Endothelial cell of umbilical vein (primary cell): ENCODE results near the gene SORCS2. TPM values are rescaled to one million over a fixed set of nuclear protein-coding genes. Genes with fewer than 3 reads are reported as not detected.

ENCODE experiments used
- BruUV-seq: library from RNA; stranded (reverse); fragments of 400-500 nt; replicated peaks from 2 replicates; lab custom pipeline; 2021; lab: Mats Ljungman, UMichigan
- CTCF ChIA-PET: fragments of 300-600, 350-600 bp; sonication (Branson Sonifier 250); formaldehyde crosslinking; loops from one replicate; lab custom pipeline; 2021; ENCODE audit warnings: antibody characterized with exemption, inconsistent platforms; lab: Charles Lee
- POLR2A ChIA-PET: fragments of 300-600, 350-600 bp; sonication (Branson Sonifier 250); formaldehyde crosslinking; loops from one replicate; lab custom pipeline; 2021; ENCODE audit warnings: antibody characterized with exemption, inconsistent platforms; lab: Charles Lee
- DNase-seq: peaks from one replicate; pipeline ENCODE4 v3.0.0-alpha.2; 2011; ENCODE audit warnings: low read depth, low spot score
- FAIRE-seq: peaks from 2 replicates; lab custom pipeline; 2011; peaks lifted over from hg19 to GRCh38; lab: Jason Lieb, UNC
- H2AFZ ChIP-seq: 2 replicates; pipeline ENCODE4 v1.6.0; 2012; ENCODE audit warnings: low read depth, low read length, control low read depth, inconsistent platforms
- H3K27ac ChIP-seq: 2 replicates; pipeline ENCODE4 v1.5.1; 2011; ENCODE audit warnings: low read depth, mild to moderate bottlenecking, control low read depth, low read length, moderate library complexity; ENCODE audit not compliant: insufficient read depth
- H3K27me3 ChIP-seq, 2 experiments: 2 replicates each; pipeline versions ENCODE4 v1.6.0 to v1.6.1; 2011; ENCODE audit warnings: low read length in 2 of 2, mixed read lengths in 1 of 2; ENCODE audit not compliant: control insufficient read depth in 2 of 2, insufficient read depth in 2 of 2
- H3K36me3 ChIP-seq, 2 experiments: 2 replicates in 1 of 2; 3 replicates in 1 of 2; pipeline ENCODE4 v1.5.1; 2011; ENCODE audit warnings: low read length in 2 of 2, mild to moderate bottlenecking in 1 of 2, moderate library complexity in 1 of 2; ENCODE audit not compliant: control insufficient read depth in 2 of 2, insufficient read depth in 2 of 2; ENCODE audit errors: extremely low read depth in 1 of 2
- H3K4me1 ChIP-seq: 3 replicates; pipeline ENCODE4 v1.5.1; 2011; ENCODE audit warnings: mild to moderate bottlenecking, low read length; ENCODE audit not compliant: control insufficient read depth, insufficient read depth; ENCODE audit errors: extremely low read depth
- H3K4me2 ChIP-seq: 2 replicates; pipeline ENCODE4 v1.6.1; 2011; ENCODE audit warnings: low read length, control low read depth, mixed read lengths; ENCODE audit not compliant: insufficient read depth
- H3K4me3 ChIP-seq, 3 experiments: fragments of 200-600 bp in 1 of 3; sonication (generic), shearing (Covaris generic) in 1 of 3; replicated peaks in 1 of 3; 2 replicates each; pipeline ENCODE4 v1.5.1; 2011 to 2016; ENCODE audit warnings: control low read depth in 3 of 3, low read length in 3 of 3, mild to moderate bottlenecking in 2 of 3, inconsistent platforms in 1 of 3, low read depth in 1 of 3, moderate library complexity in 1 of 3; ENCODE audit not compliant: insufficient read depth in 1 of 3
- H3K79me2 ChIP-seq: 2 replicates; pipeline ENCODE4 v1.6.0; 2012; ENCODE audit warnings: low read length, inconsistent platforms; ENCODE audit not compliant: control insufficient read depth, insufficient read depth
- H3K9ac ChIP-seq: replicated peaks from 2 replicates; pipeline ENCODE3; 2011; ENCODE audit warnings: low read length, control low read depth; ENCODE audit not compliant: insufficient read depth; ENCODE audit errors: extremely low read depth
- H3K9me1 ChIP-seq: replicated peaks from 3 replicates; pipeline ENCODE4 v1.6.0; 2011; ENCODE audit warnings: mild to moderate bottlenecking, low read length; ENCODE audit not compliant: control insufficient read depth, insufficient read depth; ENCODE audit errors: extremely low read depth
- H3K9me3 ChIP-seq: replicated peaks from 2 replicates; pipeline ENCODE4 v1.5.1; 2012; ENCODE audit warnings: low read length, inconsistent platforms; ENCODE audit not compliant: control insufficient read depth, insufficient read depth
- H4K20me1 ChIP-seq: replicated peaks from 2 replicates; pipeline ENCODE3; 2011; ENCODE audit warnings: mild to moderate bottlenecking, low read length; ENCODE audit not compliant: control insufficient read depth, insufficient read depth; ENCODE audit errors: extremely low read depth
- EZH2 ChIP-seq: IDR thresholded peaks from 2 replicates; pipeline ENCODE4 v1.6.1; 2012; ENCODE audit warnings: borderline replicate concordance, low read depth, mild to moderate bottlenecking, moderate library complexity, low read length, inconsistent platforms; ENCODE audit not compliant: severe bottlenecking
- FOS ChIP-seq: IDR thresholded peaks from 2 replicates; pipeline ENCODE4 v1.6.1; 2011; ENCODE audit warnings: mild to moderate bottlenecking, low read length, moderate library complexity, borderline replicate concordance; ENCODE audit not compliant: insufficient read depth
- GATA2 ChIP-seq: IDR thresholded peaks from 2 replicates; pipeline ENCODE4 v1.7.0; 2011; ENCODE audit warnings: low read depth, mild to moderate bottlenecking, moderate library complexity, mixed read lengths, low read length; ENCODE audit not compliant: insufficient read length, insufficient read depth
- JUN ChIP-seq: IDR thresholded peaks from 2 replicates; pipeline ENCODE4 v1.6.1; 2011; ENCODE audit warnings: borderline replicate concordance, low read depth; ENCODE audit not compliant: insufficient read length, insufficient read depth
- MYC ChIP-seq: IDR thresholded peaks from one replicate; pipeline ENCODE4 v1.6.1; 2011; ENCODE audit warnings: mild to moderate bottlenecking, low read depth, low read length
- POLR2A ChIP-seq: IDR thresholded peaks from 2 replicates; pipeline ENCODE4 v1.6.1; 2012; ENCODE audit warnings: low read depth, mild to moderate bottlenecking, control low read depth, low read length
- POLR2AphosphoS5 ChIP-seq: IDR thresholded peaks from 2 replicates; pipeline ENCODE4 v1.6.1; 2012; ENCODE audit warnings: low read depth, mild to moderate bottlenecking, control low read depth, low read length, moderate library complexity; ENCODE audit not compliant: insufficient read depth
- dilution Hi-C: fragments of 300-500 bp; cut with MboI; formaldehyde crosslinking; loops from one replicate; pipeline ENCODE4 v1.15.0; 2019; ENCODE audit warnings: low sequenced_read_pairs; ENCODE audit not compliant: extremely low pct_ligation_motif_present
- intact Hi-C: fragments of 100-400 bp; cut with micrococcal nuclease; formaldehyde crosslinking; loops from one replicate; pipeline ENCODE4 v1.10.0; 2022
- polyA plus RNA-seq, 4 experiments: library from polyadenylated mRNA; depleted of rRNA in 3 of 4; stranded (reverse) in 3 of 4; unstranded in 1 of 4; fragments of >200 nt; gene quantifications; 2 replicates each; pipeline versions ENCODE4 v1.2.1 to v1.2.3, GENCODE V29; 2011 to 2012; ENCODE audit warnings: missing spikeins in 1 of 4
- total RNA-seq: library from RNA; stranded (reverse); gene quantifications from 2 replicates; pipeline ENCODE4 v1.2.3, GENCODE V29; 2021
- TF ChIP-seq, protein P1 (sequence below), 2 donors: IDR thresholded peaks; 1 replicate in 1 of 2; 2 replicates in 1 of 2; pipeline ENCODE4 v1.5.1; 2011; ENCODE audit warnings: low read length in 2 of 2, mild to moderate bottlenecking in 2 of 2, moderate library complexity in 2 of 2, control low read depth in 1 of 2, inconsistent platforms in 1 of 2, low read depth in 1 of 2; ENCODE audit not compliant: insufficient read depth in 1 of 2; ENCODE audit errors: extremely low read depth in 1 of 2
- TF ChIP-seq, protein P2 (sequence below): IDR thresholded peaks from 2 replicates; pipeline ENCODE4 v1.6.1; 2011; ENCODE audit not compliant: insufficient read depth, insufficient read length

The SORCS2 gene
- total and polyA plus RNA-seq, 2 donors (not counting 3 experiments of a cell fraction or from before 2014, with no cell fraction given): not detected

DNA sequence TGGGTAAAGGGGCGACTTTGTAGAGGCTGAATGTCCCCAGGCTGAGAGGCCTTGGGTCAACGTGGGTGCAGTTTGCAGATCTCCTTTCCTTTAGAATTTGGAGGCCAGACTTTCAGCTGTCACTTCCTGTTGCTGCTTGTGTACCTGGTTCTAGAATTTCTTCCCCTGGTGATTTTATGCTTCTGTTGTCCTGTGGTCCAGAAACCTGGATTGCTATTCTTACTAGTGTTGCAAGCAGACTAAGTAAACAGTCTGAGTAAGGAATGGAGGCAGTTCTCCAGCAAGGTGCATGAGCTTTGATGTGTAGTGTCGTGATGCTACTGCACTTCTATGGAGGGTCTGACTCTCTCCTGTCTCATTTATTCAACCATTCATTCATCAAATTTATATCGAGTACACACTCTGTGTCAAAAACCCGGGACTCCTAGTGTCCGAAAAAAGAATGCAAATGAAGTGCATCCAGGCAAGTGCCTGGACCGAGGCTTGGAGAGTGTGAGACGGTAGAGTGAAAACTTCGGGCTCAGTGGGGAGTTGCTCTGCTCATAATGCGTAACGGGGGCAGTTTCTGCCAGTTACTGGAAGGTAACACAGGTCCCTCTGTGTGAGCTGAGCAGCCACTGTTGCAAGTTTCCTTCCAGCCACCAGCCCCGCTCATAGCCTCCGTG lies 83.3 kb downstream of the SORCS2 start:
- POLR2A ChIA-PET: no interaction called here
- no peak overlapping the region for H3K9ac ChIP-seq
- no peak overlapping the region for H3K4me3 ChIP-seq
- no peak overlapping the region for H3K4me2 ChIP-seq
- CTCF ChIA-PET: no interaction called here
- no peaks in the 10 kb centered on the region for H3K36me3 ChIP-seq
- no peaks in the 10 kb centered on the region for H3K79me2 ChIP-seq
- TF ChIP-seq, protein P1, sequence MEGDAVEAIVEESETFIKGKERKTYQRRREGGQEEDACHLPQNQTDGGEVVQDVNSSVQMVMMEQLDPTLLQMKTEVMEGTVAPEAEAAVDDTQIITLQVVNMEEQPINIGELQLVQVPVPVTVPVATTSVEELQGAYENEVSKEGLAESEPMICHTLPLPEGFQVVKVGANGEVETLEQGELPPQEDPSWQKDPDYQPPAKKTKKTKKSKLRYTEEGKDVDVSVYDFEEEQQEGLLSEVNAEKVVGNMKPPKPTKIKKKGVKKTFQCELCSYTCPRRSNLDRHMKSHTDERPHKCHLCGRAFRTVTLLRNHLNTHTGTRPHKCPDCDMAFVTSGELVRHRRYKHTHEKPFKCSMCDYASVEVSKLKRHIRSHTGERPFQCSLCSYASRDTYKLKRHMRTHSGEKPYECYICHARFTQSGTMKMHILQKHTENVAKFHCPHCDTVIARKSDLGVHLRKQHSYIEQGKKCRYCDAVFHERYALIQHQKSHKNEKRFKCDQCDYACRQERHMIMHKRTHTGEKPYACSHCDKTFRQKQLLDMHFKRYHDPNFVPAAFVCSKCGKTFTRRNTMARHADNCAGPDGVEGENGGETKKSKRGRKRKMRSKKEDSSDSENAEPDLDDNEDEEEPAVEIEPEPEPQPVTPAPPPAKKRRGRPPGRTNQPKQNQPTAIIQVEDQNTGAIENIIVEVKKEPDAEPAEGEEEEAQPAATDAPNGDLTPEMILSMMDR (IDR thresholded peaks at IDR 0.05; ENCODE audit: extremely low read depth in 1 of 2, insufficient read depth in 1 of 2, low read depth in 1 of 2, low read length in 2 of 2): no peak
- TF ChIP-seq FOS (no peak), MYC (no peak), GATA2 (no peak), JUN (no peak), POLR2A (no peak), EZH2 (no peak), POLR2AphosphoS5 (no peak)
- TF ChIP-seq, protein P2, sequence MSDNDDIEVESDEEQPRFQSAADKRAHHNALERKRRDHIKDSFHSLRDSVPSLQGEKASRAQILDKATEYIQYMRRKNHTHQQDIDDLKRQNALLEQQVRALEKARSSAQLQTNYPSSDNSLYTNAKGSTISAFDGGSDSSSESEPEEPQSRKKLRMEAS: no peak
- no TSS peak for BruUV-seq
- dilution Hi-C loops (no loop called here), intact Hi-C loops (no loop called here)
- no peak overlapping the region for H2AFZ ChIP-seq
- FAIRE-seq (no peak), DNase-seq (no peak)
- H3K9me3 ChIP-seq: no peaks in the 10 kb centered on the region
- no peaks in the 10 kb centered on the region for H3K27me3 ChIP-seq
- H3K27ac ChIP-seq: no peak overlapping the region
- no peaks in the 10 kb centered on the region for H3K9me1 ChIP-seq
- H4K20me1 ChIP-seq: no peaks in the 10 kb centered on the region
- no peaks in the 10 kb centered on the region for H3K4me1 ChIP-seq
